A549 (cell line): Measurements from ENCODE around the gene GRID2. TPM values are rescaled to one million over a fixed set of nuclear protein-coding genes. Genes with fewer than 3 reads are reported as not detected.

Source experiments
- ATAC-seq, 2 experiments: fragments of 200-7000 bp in 1 of 2; fragments of >200 bp in 1 of 2; cut with Nextera tagmentation in 1 of 2; cut with Tn5 transposase in 1 of 2; 3 replicates each; pipeline versions ENCODE4 v1.8.0 to v1.9.1; 2018 to 2020; ENCODE audit warnings: mild to moderate bottlenecking in 1 of 2, moderate library complexity in 1 of 2
- CTCF ChIA-PET: fragments of 300-600 bp; sonication (Branson Sonifier 250); formaldehyde crosslinking; extraction: SDS; loops from one replicate; lab custom pipeline; 2021; ENCODE audit warnings: antibody characterized with exemption, inconsistent platforms; lab: Yijun Ruan, JAX
- POLR2A ChIA-PET: fragments of 350-600 bp; formaldehyde crosslinking; extraction: SDS; loops from one replicate; lab custom pipeline; 2021; ENCODE audit warnings: antibody characterized with exemption, inconsistent platforms; lab: Yijun Ruan, JAX
- DNase-seq, 2 experiments: peaks; one replicate each; pipeline versions ENCODE4 v3.0.0 to v3.0.0-alpha.2; 2011 to 2016; ENCODE audit warnings: low read depth in 1 of 2, low spot score in 1 of 2
- FAIRE-seq: peaks from 2 replicates; lab custom pipeline; 2011; peaks lifted over from hg19 to GRCh38; lab: Jason Lieb, UNC
- H3K27ac ChIP-seq, 2 experiments: fragments of >200 bp; sonication (Bioruptor Twin); formaldehyde crosslinking; 3 replicates each; pipeline ENCODE4 v1.5.1; 2016 to 2017
- H3K4me1 ChIP-seq: fragments of >200 bp; sonication (Bioruptor Twin); formaldehyde crosslinking; 3 replicates; pipeline ENCODE4 v1.6.1; 2016
- H3K4me2 ChIP-seq: fragments of >200 bp; sonication (Bioruptor Twin); formaldehyde crosslinking; 3 replicates; pipeline ENCODE4 v1.6.1; 2016
- H3K4me3 ChIP-seq: fragments of >200 bp; sonication (Bioruptor Twin); formaldehyde crosslinking; 3 replicates; pipeline ENCODE4 v1.5.1; 2016
- H3K9me3 ChIP-seq: fragments of >200 bp; sonication (Bioruptor Twin); formaldehyde crosslinking; 3 replicates; pipeline ENCODE4 v1.6.1; 2016
- CBX8 ChIP-seq: fragments of 200-600 bp; sonication (generic); IDR thresholded peaks from 2 replicates; pipeline ENCODE4 v1.6.1; 2016
- CHD4 ChIP-seq: fragments of 200-600 bp; sonication (generic); IDR thresholded peaks from 2 replicates; pipeline ENCODE4 v1.6.1; 2016; ENCODE audit warnings: antibody characterized with exemption, mild to moderate bottlenecking, borderline replicate concordance
- EHF ChIP-seq: fragments of 250-450 bp; sonication (Bioruptor Pico); IDR thresholded peaks from 2 replicates; pipeline ENCODE4 v1.5.0; 2020; ENCODE audit warnings: mild to moderate bottlenecking
- FOSB ChIP-seq: fragments of 250-450 bp; sonication (Bioruptor Pico); IDR thresholded peaks from 2 replicates; pipeline ENCODE4 v1.5.0; 2020; ENCODE audit warnings: mild to moderate bottlenecking, moderate library complexity
- FOXS1 ChIP-seq: fragments of 250-450 bp; sonication (Bioruptor Pico); IDR thresholded peaks from 2 replicates; pipeline ENCODE4 v1.5.0; 2020; ENCODE audit warnings: mild to moderate bottlenecking, moderate library complexity
- HDAC2 ChIP-seq: fragments of 200-600 bp; sonication (generic); IDR thresholded peaks from 2 replicates; pipeline ENCODE4 v1.6.1; 2016
- HEYL ChIP-seq: fragments of 250-450 bp; sonication (Bioruptor Pico); IDR thresholded peaks from 2 replicates; pipeline ENCODE4 v1.8.0; 2021; ENCODE audit warnings: mild to moderate bottlenecking, moderate library complexity
- HOXA7 ChIP-seq: fragments of 250-450 bp; sonication (Bioruptor Pico); IDR thresholded peaks from 2 replicates; pipeline ENCODE4 v1.5.0; 2020; ENCODE audit warnings: mild to moderate bottlenecking, moderate library complexity
- HOXB13 ChIP-seq: fragments of 250-450 bp; sonication (Bioruptor Pico); IDR thresholded peaks from 2 replicates; pipeline ENCODE4 v1.5.0; 2020; ENCODE audit warnings: low read depth, mild to moderate bottlenecking, moderate library complexity
- HOXB5 ChIP-seq: fragments of 250-450 bp; sonication (Bioruptor Pico); IDR thresholded peaks from 2 replicates; pipeline ENCODE4 v1.5.0; 2020; ENCODE audit warnings: mild to moderate bottlenecking, moderate library complexity
- MAFK ChIP-seq: fragments of 450-650 bp; IDR thresholded peaks from 2 replicates; pipeline ENCODE4 v1.6.1; 2014; ENCODE audit not compliant: partially characterized antibody
- MAZ ChIP-seq: fragments of 150-350 bp; IDR thresholded peaks from 2 replicates; pipeline ENCODE4 v1.6.1; 2014; ENCODE audit warnings: antibody characterized with exemption, low read depth, low read length, borderline replicate concordance
- MYC ChIP-seq: IDR thresholded peaks from 2 replicates; pipeline ENCODE4 v1.6.1; 2012; ENCODE audit warnings: mild to moderate bottlenecking, inconsistent platforms, low read length, improper control_type of control experiment, borderline replicate concordance
- POLR2A ChIP-seq: IDR thresholded peaks from 2 replicates; pipeline ENCODE4 v1.6.1; 2012; ENCODE audit warnings: mild to moderate bottlenecking, low read length
- RAD21 ChIP-seq, 2 experiments: fragments of >200 bp in 1 of 2; sonication (Bioruptor Twin) in 1 of 2; formaldehyde crosslinking in 1 of 2; IDR thresholded peaks in 1 of 2; conservative IDR thresholded peaks in 1 of 2; 2 replicates in 1 of 2; 3 replicates in 1 of 2; pipeline ENCODE4 v1.6.1; 2012 to 2018; ENCODE audit warnings: inconsistent platforms in 1 of 2
- RCOR1 ChIP-seq: fragments of 150-350 bp; IDR thresholded peaks from 2 replicates; pipeline ENCODE4 v1.6.1; 2014; ENCODE audit warnings: antibody characterized with exemption, low read length, low read depth
- RFX5 ChIP-seq: fragments of 450-650 bp; IDR thresholded peaks from 2 replicates; pipeline ENCODE4 v1.7.1; 2014; ENCODE audit warnings: antibody characterized with exemption, mild to moderate bottlenecking, moderate library complexity
- RNF2 ChIP-seq: fragments of 200-600 bp; sonication (generic); IDR thresholded peaks from 2 replicates; pipeline ENCODE4 v1.6.1; 2016; ENCODE audit warnings: low read depth, mild to moderate bottlenecking, antibody characterized with exemption, moderate library complexity, borderline replicate concordance
- ZC3H11A ChIP-seq: fragments of 450-650 bp; IDR thresholded peaks from 2 replicates; pipeline ENCODE4 v1.6.1; 2014; ENCODE audit warnings: antibody characterized with exemption, mild to moderate bottlenecking
- WGBS: methylation state at CpG from one replicate; pipeline ENCODE4 v1.1.6; 2017; ENCODE audit errors: missing lambda C conversion rate; 5-methylcytosine and 5-hydroxymethylcytosine counted together
- polyA plus RNA-seq, 4 experiments: library from polyadenylated mRNA; depleted of rRNA in 3 of 4; stranded (reverse); fragments of >200 nt; fragmentation: RNase III in 1 of 4; extraction: RNeasy Plus Mini Kit Qiagen cat#74134 plus additional on column Dnase treatment in 1 of 4; gene quantifications; 2 replicates in 3 of 4; 3 replicates in 1 of 4; pipeline ENCODE4 v1.2.3, GENCODE V29; 2011 to 2017
- TF ChIP-seq, protein P1 (sequence below): fragments of 200-600 bp; sonication (generic); IDR thresholded peaks from 2 replicates; pipeline ENCODE4 v1.6.1; 2016; ENCODE audit warnings: antibody characterized with exemption, mild to moderate bottlenecking, moderate library complexity
- TF ChIP-seq, protein P2 (sequence below): IDR thresholded peaks from 2 replicates; pipeline ENCODE4 v1.6.1; 2012; ENCODE audit warnings: low read depth, borderline replicate concordance
- TF ChIP-seq, protein P3 (sequence below): fragments of >200 bp; sonication (Bioruptor Twin); formaldehyde crosslinking; IDR thresholded peaks from 2 replicates; pipeline ENCODE4 v1.6.1; 2016

GRID2 gene
- polyA plus RNA-seq, 2 of the 4 experiments (the other 2 are of a cell fraction): not detected

DNA sequence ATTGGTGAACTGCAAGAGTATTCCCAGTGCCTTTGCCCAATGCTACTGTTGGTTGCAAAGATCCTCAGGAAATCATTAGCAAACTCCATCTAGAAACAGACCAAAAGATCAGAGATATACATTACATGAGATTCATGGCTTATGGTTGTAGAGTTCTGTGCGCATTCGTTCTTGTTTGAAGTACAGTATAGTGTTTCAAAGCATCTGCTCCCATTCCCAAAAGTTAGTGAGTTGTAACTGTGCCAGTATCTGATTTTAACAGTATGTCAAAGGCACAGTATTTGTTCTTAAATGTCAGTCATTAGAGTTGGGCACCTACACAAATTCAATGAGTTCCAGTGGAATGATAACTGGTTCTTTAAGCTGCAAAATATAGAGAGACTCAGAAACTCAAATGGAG lies 1210.1 kb downstream of the GRID2 start:
- no peak for FAIRE-seq
- CTCF ChIA-PET: no interaction called here

DNA sequence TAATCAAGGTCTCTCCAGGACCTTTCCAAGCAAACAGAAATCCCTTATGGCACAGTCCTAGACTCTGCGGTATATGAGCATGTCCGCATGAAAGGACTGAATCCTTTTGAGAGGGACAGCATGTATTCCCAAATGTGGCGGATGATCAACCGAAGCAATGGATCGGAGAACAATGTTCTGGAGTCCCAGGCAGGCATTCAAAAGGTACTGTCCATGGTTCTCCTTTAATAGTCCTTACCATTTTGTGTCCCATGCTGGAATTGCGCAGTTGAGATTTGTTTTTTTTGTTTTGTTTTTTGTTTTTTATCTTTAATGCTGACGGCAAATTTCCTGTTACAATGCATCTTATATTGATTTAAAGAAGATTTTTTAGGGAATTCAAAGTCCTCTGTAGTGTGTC lies 1211.4 kb downstream of the GRID2 start:
- Histone ChIP-seq H3K4me3 (no peak overlapping the region), H3K9me3 (no peaks in the 10 kb centered on the region), H3K4me2 (no peak overlapping the region), H3K27ac (no peak overlapping the region), H3K4me1 (no peaks in the 10 kb centered on the region)
- CTCF ChIA-PET: no interaction called here
- 76% methylated on average over 7 of the region's 7 CpGs for WGBS
- FAIRE-seq (no peak), DNase-seq (no peak), ATAC-seq (no peak)
- POLR2A ChIA-PET: no interaction called here
- TF ChIP-seq RAD21 (conservative IDR thresholded peaks at IDR 0.05 in 1 of 2, IDR thresholded peaks at IDR 0.05 in 1 of 2): no peak
- TF ChIP-seq, protein P1, sequence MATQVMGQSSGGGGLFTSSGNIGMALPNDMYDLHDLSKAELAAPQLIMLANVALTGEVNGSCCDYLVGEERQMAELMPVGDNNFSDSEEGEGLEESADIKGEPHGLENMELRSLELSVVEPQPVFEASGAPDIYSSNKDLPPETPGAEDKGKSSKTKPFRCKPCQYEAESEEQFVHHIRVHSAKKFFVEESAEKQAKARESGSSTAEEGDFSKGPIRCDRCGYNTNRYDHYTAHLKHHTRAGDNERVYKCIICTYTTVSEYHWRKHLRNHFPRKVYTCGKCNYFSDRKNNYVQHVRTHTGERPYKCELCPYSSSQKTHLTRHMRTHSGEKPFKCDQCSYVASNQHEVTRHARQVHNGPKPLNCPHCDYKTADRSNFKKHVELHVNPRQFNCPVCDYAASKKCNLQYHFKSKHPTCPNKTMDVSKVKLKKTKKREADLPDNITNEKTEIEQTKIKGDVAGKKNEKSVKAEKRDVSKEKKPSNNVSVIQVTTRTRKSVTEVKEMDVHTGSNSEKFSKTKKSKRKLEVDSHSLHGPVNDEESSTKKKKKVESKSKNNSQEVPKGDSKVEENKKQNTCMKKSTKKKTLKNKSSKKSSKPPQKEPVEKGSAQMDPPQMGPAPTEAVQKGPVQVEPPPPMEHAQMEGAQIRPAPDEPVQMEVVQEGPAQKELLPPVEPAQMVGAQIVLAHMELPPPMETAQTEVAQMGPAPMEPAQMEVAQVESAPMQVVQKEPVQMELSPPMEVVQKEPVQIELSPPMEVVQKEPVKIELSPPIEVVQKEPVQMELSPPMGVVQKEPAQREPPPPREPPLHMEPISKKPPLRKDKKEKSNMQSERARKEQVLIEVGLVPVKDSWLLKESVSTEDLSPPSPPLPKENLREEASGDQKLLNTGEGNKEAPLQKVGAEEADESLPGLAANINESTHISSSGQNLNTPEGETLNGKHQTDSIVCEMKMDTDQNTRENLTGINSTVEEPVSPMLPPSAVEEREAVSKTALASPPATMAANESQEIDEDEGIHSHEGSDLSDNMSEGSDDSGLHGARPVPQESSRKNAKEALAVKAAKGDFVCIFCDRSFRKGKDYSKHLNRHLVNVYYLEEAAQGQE: 0 out of 2 replicates have a peak, but pooled peaks have one; percentile 41
- no peak for TF ChIP-seq HEYL

More for the DNA sequence above, 1210.1 kb downstream of the GRID2 start:
- Histone ChIP-seq H3K9me3 (no peaks in the 10 kb centered on the region), H3K4me3 (no peak overlapping the region), H3K27ac (no peak overlapping the region), H3K4me2 (no peak overlapping the region), H3K4me1 (no peaks in the 10 kb centered on the region)
- TF ChIP-seq MAZ: no peak
- TF ChIP-seq, protein P2, sequence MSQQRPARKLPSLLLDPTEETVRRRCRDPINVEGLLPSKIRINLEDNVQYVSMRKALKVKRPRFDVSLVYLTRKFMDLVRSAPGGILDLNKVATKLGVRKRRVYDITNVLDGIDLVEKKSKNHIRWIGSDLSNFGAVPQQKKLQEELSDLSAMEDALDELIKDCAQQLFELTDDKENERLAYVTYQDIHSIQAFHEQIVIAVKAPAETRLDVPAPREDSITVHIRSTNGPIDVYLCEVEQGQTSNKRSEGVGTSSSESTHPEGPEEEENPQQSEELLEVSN: no peak
- TF ChIP-seq FOXS1 (CRISPR knock-in tag): no peak
- TF ChIP-seq HOXB13: no peak
- TF ChIP-seq MAFK: no peak
- no peak for TF ChIP-seq MYC
- no peak for TF ChIP-seq RCOR1
- TF ChIP-seq POLR2A: no peak
- no peak for TF ChIP-seq CHD4
- no peak for TF ChIP-seq EHF (CRISPR knock-in tag)
- TF ChIP-seq, protein P3, sequence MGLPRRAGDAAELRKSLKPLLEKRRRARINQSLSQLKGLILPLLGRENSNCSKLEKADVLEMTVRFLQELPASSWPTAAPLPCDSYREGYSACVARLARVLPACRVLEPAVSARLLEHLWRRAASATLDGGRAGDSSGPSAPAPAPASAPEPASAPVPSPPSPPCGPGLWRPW: no peak
- no peak for TF ChIP-seq RNF2
- no peak for TF ChIP-seq RFX5
- TF ChIP-seq HOXB5 (CRISPR knock-in tag): no peak
- no peak for TF ChIP-seq CBX8
- TF ChIP-seq HOXA7 (CRISPR knock-in tag): no peak
- TF ChIP-seq ZC3H11A: no peak
- TF ChIP-seq HDAC2: no peak
- TF ChIP-seq FOSB (CRISPR knock-in tag): no peak
- POLR2A ChIA-PET: no interaction called here
- DNase-seq: no peak
- 45% methylated on average over 2 of the region's 2 CpGs for WGBS
- no peak for ATAC-seq
